Fibroblast of peridontal ligament (primary cell): ENCODE data around the gene STAT5A.
"Not testable (repeated sequence)": the region's sequence is repeated elsewhere in the genome, so short reads cannot be mapped to it uniquely, and the experiment has no call there.

ENCODE experiments used
- DNase-seq: peaks from one replicate; pipeline ENCODE4 v3.0.0-alpha.2; 2010; ENCODE audit errors: extremely low read depth

STAT5A gene

GRCh38 chr17:42308446-42308845, 20.1 kb downstream of the STAT5A start:
- no peak for DNase-seq

DNA sequence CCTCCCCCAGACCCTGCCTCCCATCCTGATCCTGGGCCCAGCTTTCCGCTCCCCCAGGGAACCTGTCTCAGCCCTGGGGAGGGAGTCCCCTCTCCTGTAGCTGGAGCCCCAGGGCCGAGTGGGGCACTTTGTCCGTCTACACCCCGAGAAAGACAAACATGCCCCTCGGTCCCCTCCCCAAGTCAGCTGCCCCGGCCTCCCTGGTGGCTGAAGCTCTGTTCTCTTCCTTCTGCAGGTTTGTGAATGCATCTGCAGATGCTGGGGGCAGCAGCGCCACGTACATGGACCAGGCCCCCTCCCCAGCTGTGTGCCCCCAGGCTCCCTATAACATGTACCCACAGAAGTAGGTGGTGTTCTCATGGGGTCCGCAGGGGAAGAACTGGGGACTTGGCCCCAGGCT, 20.8 kb downstream of the STAT5A start:
- no peak for DNase-seq

- DNase-seq: no peak
Observed at GRCh38 chr17:42309986-42310786, 21.9 kb downstream of the STAT5A start.

DNA sequence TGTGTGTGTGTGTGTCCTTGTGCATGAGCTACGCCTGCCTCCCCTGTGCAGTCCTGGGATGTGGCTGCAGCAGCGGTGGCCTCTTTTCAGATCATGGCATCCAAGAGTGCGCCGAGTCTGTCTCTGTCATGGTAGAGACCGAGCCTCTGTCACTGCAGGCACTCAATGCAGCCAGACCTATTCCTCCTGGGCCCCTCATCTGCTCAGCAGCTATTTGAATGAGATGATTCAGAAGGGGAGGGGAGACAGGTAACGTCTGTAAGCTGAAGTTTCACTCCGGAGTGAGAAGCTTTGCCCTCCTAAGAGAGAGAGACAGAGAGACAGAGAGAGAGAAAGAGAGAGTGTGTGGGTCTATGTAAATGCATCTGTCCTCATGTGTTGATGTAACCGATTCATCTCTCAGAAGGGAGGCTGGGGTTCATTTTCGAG, 22.5 kb downstream of the STAT5A start:
- DNase-seq: no peak

GRCh38 chr17:42311240-42312034, 23.1 kb downstream of the STAT5A start:
- peak; percentile 94 for DNase-seq

DNA sequence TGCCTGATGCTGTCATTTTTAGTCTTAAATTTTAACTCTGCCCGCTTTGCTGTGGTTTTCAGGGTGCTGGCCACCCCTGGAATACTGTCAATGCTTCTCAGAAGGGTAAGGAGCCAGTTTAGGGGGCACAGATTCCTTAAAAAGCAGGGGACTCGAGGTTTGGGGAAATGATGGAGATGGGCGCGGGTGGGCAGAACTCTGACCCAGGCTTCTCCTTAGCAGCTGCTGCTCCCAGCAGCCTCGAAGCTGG, 23.7 kb downstream of the STAT5A start:
- DNase-seq: no peak

DNA sequence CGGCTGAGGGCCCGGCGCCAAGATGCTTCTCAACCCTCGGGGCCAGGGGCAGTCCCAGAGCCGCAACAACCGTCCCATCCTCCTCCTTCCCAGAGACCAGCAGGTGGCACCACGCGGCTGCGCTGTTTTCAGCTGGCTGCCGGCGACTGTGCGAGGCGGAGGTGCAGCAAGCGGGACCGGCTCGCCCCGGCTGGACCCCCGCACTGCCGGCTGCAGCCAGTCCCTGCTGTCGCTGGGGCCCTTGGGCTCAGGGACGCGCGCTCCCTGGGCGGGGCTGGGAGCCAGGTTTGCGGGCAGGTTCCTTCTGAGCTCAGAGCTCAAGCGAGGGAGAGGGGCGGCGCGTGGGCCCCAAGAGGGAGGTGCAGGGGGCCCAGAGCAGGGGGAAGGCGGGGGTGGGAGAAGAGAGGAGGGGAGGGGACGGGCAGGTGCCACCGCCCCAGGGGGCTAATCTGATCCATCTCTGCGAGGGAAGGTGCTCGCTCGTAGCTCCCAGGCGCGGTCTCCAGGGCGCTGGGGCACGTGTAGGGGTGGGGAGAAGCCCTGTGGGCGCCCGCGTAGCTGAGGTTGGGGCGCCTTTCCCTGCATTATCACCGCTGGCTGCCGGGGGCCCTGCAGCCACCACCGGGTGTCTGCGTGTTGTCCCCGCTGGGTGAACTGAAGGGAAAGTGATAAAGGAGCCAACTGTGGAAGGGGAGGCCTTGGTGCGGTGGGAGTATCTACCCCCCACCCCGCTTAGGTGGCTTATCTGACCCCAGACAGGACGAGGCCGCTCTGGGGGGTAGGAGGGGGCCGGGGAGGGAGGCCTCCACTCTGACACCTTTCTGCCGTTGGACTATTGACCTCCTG, 24.2 kb downstream of the STAT5A start:
- peak; percentile 76 for DNase-seq

- no peak for DNase-seq
Observed at GRCh38 chr17:42313389-42313772, 25.1 kb downstream of the STAT5A start.

GRCh38 chr17:42313773-42314566, 25.7 kb downstream of the STAT5A start:
- no peak for DNase-seq

DNA sequence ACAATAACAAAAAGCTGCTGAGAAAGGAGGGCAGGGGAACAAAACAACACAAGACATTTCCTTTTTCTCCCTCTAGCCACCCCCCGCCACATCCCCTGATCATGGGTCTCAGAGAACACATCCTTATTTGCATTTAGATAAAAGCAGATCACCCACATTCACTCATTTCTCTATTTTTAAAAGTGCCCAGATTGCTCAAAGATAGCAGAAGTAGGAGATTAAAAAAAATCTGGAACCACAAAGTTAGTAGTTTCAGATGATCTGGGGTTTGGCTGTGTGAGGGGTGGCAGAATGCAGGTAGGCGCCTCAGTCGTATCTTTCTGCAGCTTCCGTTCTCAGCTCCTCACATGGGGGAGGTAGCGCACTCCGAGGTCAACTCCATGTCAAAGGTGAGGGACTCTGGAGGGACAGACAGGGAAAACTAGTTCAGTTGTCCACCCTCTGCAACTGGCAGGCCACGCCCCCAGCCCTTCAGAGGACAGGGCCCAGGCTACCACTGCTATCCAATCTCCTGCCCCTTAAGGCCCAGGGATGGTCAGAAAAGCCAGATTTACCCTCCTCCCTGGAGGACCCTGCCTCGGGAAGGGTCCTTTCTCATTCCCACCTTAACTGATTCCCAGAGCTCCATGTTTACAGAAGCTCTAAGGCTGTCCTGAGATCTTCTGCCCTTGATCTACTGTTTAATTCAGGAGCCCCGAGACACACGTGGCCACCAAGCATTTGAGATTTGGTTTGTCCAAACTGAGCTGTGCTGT, 27.3 kb downstream of the STAT5A start:
- DNase-seq: no peak

- no peak for DNase-seq
Observed at GRCh38 chr17:42316755-42317154, 28.5 kb downstream of the STAT5A start.

DNA sequence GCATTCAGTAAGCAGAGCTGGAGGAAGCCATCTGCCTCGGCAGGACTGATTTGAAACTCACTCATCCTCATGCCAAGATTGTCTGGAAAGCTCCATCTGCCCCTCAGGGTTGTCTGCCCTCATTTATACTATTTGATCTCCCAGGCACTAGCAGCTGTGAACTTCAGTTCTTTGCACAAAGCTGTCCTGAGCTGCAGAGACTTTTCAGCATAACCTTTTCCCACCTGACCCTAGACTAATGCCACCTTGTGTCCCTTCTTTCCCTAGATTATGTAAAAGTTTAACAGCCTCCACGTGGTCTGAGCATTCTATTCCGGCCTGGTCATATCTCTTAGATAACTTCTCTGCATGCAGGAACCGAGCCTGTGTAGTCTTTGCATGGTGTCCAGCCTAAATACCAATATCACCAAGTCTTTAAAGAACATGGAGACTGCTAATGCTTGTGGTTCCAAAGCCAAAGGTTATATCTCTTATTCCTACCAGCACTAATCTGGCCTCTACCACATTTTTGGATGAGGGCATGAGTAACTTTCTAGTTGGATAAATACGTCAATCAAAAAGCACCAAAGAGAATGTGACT, 29.1 kb downstream of the STAT5A start:
- DNase-seq: no peak

GRCh38 chr17:42317967-42318366, 29.7 kb downstream of the STAT5A start:
- DNase-seq: not testable (repeated sequence)

GRCh38 chr17:42321555-42321954, 33.3 kb downstream of the STAT5A start:
- DNase-seq: no peak

- DNase-seq: peak; percentile 96
Observed at GRCh38 chr17:42322382-42323267, 34.3 kb downstream of the STAT5A start.

DNA sequence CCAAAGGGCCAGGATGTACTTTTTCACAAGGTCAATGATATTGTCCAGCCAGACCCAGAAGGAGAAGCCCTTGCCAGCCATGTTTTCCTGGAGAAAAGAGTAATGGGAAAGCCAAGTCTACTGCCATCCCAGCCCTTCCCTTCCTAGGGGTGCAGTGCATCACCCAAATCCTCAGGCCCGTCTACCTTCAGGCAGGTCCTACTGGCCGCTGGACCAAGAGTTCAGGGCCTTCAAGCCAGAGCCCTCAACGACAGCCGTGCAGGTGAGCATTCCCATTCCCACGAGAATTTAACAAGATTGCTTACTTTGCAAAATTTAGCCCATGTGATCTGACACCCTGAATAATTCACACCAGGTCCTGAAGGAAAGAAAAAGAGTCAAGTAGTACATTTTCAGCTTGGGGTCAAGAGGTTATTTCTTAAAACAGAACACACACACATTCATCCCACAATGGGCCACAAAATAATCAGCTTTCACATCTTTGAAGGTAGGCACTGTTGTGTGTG, 35.0 kb downstream of the STAT5A start:
- DNase-seq: no peak

DNA sequence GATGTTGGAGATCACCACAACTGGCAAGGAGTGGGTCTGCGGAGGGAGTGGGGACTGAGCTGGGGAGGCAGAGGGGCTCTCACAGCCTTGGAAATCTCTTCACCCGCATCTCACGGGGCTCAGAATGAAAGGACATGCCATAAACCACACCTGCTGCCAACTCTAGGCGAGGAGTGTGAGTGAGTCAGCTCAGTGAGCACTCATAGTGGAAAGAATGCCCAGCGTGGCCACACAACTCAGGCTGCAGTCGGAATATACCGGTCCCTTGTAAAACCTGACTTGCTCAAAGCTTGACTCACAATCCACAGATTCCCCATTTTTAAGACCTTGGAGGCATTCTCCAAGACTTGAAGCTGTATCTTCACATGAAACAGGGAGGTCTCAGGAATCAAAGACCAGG, 36.7 kb downstream of the STAT5A start:
- peak; percentile 75 for DNase-seq

DNA sequence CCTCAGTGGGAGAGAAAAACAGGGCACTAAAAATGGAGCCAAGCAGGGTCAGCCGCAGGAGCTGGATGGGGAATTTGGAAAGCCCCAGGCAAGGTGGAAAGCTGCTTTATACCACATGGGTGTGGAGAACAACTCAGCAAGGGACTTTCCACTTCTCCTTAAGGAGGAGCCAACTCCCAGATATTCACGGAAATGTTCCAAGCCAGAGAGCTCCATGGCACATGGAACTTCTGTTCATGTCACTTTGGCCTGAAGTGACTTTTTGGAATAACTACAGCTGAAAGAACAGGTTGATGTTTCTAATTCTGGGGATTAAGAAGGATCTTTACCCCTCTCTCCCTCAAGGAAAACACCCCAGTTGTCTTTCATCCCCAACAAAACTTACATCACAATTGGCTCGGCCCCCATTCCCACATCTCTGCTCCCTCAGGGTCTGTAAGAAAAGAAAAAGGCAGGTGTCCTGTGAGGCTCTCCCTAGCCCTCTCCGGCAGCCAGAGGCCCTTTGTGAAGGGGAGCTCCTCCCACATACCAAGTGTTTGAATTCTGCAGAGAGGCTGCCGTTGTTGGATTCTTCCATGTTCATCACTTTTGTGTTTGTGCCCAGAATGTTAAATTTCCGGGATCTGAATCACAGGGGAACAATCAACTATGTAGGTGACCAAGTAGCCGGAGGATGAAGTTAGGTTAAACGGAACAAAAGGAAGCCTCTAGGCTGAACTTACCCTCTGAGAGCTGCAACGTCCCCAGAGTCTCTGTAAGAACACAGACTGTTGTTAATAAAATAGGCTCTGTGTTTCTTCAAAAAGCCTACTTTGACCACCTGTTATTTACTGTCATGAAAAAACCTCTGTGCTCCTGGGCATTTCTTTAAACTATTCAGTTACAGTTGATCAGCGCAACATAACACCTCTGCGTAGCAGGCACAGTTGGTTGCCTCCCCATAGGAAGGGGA, 41.0 kb downstream of the STAT5A start:
- peak; percentile 56 for DNase-seq
